GM12875 (cell line): ENCODE measurements around the gene PROC.

Experiments
- H3K4me3 ChIP-seq: one replicate; pipeline ENCODE4 v1.5.1; 2011; ENCODE audit warnings: low read depth, low read length, control low read depth
- TF ChIP-seq, protein P1 (sequence below): IDR thresholded peaks from 2 replicates; pipeline ENCODE4 v1.5.1; 2011; ENCODE audit warnings: low read depth, mild to moderate bottlenecking, control low read depth, inconsistent platforms, low read length, moderate library complexity, borderline replicate concordance; ENCODE audit not compliant: insufficient read depth

The PROC gene

DNA sequence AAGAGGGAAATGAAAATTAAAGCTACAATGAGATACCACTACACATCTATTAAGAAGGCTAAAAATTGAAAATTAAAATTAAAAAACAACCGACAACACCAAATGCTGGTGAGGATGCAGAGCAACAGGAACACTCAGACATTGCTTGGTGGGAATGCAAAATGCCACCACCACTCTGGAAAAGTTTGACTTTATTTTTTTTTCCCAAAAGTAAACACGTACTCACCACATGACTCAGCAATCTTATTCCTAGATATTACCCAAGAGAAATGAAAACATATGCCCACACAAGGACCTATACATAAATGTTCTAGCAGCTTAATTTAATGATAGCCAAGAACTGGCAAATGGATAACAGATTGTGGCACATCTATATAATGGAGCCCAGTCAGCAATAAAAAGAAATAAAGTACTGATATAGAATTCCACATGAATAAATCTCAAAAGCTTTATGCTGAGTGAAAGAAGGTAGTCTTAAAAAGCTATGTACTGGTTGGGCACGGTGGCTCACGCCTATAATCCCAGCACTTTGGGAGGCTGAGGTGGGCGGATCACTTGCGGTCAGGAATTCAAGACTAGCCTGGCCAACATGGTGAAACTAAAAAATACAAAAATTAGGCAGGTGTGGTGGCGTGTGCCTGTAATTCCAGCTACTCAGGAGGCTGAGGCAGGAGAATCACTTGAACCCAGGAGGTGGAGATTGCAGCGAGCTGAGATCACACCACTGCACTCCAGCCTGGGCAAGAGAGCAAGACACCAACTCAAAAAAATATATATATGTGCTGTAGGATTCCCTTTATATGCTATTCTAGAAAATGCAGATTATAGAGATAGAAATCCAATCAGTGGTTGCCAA, 4.2 kb upstream of the PROC start:
- TF ChIP-seq, protein P1, sequence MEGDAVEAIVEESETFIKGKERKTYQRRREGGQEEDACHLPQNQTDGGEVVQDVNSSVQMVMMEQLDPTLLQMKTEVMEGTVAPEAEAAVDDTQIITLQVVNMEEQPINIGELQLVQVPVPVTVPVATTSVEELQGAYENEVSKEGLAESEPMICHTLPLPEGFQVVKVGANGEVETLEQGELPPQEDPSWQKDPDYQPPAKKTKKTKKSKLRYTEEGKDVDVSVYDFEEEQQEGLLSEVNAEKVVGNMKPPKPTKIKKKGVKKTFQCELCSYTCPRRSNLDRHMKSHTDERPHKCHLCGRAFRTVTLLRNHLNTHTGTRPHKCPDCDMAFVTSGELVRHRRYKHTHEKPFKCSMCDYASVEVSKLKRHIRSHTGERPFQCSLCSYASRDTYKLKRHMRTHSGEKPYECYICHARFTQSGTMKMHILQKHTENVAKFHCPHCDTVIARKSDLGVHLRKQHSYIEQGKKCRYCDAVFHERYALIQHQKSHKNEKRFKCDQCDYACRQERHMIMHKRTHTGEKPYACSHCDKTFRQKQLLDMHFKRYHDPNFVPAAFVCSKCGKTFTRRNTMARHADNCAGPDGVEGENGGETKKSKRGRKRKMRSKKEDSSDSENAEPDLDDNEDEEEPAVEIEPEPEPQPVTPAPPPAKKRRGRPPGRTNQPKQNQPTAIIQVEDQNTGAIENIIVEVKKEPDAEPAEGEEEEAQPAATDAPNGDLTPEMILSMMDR, result no peak
- H3K4me3 ChIP-seq, result no peak overlapping the region

DNA sequence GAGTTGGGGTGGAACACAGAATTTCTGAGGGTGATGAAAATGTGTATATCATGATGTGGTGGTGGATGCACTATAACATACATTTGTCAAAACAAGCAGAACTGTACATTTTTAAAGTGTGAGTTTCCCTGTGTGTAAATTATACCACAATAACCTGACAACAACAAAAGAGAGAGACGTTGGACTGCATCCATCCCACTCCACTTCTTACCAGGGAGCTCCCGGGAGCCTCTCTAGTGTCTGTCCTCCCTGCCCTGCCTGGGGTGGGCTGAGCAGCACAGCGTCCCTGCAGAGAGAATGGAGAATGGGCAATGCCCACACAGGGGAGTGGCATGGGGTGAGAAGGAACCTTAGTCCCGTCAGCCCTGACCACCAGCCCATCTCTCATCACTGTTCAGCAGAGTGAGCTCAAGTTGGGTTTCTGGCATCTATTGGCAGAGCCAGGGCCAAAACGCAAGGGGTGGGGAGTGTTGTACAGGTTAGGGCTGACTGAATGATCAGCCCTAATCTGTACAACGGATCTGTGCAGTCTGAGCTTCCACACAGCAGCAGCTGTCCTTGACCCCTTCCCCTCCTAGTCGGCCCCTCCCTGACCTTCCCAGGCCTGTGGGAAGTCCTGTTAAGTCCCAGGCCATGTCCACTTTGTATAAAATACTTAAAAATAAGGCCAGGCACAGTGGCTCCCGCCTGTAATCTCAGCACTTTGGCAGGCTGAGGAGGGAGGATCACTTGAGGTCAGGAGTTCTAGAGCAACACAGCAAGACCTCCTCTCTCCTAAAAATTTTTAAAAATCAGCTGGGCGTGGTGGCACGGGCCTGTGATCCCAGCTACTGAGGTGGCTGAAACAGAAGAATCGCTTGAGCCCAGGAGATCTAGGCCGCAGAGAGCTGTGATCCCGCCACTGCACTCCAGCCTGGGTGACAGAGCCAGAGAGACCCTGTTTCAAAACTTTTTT, 3.3 kb upstream of the PROC start:
- TF ChIP-seq, protein P1, result no peak
- H3K4me3 ChIP-seq, result no peak overlapping the region

DNA sequence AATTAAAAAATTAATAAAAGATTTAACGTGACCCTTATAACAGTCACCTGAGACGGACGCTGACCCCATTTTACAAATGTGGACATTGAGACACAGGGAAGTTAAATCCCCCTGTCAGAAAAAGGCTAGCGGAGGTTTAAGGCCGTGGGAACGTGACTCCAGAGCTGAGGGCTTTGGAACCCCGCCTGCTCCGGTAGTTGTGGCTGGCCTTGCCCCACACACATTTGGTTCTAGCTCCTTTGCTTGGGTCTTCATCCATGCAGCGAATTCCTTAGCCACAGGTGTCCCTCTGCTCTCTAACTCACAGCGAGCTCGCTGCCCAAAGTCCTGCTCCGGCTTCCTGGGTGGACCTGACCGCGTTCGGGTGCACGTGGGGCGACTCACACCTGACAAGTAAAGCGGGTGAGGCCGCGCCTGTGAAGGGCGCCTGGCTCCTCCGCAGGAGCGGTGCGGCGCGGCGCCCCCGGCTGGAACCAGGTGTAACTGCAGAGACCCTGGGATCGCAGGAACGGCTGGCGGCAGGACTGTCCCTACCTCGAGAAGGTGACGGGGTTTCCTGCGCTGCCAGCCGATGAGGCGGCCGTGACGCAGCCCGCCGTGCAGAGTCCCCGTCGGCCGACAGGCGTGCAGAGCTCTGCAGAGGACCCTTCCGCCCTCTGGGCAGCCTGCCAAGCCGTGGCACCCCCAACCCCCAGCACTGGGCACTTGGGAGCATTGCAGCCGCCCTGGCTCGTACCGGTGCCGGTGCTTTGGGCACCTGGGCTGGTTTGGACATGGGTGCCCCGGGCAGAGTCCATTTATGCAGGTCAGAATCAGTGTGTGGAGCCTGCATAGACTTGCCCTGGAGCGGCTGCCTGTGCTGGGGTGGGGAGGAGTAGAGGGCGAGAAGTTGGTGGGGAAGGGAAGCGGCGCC, 2.4 kb upstream of the PROC start:
- TF ChIP-seq, protein P1, result peak; percentile 86
- peak overlapping the region; percentile 33 for H3K4me3 ChIP-seq

DNA sequence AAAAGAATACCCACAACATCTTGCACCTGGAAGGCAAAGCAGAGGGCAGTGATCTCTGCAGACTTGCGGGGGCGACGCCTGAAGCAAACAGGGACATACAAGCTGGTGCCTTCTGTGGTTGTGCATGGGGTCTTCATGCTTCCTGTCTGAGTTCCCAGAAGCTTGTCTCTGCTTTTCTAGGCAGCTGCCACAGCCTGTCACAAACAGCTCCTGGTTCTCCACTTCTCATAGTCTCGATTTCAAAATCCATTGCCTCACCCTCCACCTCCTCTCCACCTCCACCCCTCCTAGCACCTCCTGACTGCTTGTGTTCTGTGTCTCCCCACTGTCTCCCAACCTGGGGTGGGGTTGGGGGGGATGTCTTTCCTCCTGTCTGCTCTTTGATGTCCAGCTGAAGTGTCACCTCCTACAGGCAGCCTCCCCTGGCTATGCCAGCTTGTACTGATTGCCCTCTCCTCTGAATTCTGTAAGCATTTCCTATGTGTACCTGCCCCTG, 1.7 kb upstream of the PROC start:
- TF ChIP-seq, protein P1, result no peak
- peak overlapping the region; percentile 33 for H3K4me3 ChIP-seq

DNA sequence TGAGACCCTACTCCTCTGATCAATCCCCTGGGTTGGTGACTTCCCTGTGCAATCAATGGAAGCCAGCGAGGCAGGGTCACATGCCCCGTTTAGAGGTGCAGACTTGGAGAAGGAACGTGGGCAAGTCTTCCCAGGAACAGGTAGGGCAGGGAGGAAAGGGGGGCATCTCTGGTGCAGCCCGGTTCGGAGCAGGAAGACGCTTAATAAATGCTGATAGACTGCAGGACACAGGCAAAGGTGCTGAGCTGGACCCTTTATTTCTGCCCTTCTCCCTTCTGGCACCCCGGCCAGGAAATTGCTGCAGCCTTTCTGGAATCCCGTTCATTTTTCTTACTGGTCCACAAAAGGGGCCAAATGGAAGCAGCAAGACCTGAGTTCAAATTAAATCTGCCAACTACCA, 821 bp upstream of the PROC start:
- H3K4me3 ChIP-seq, result no peak overlapping the region
- TF ChIP-seq, protein P1, result no peak

DNA sequence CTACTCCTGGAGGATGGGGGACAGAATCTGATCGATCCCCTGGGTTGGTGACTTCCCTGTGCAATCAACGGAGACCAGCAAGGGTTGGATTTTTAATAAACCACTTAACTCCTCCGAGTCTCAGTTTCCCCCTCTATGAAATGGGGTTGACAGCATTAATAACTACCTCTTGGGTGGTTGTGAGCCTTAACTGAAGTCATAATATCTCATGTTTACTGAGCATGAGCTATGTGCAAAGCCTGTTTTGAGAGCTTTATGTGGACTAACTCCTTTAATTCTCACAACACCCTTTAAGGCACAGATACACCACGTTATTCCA, 844 bp downstream of the PROC start:
- TF ChIP-seq, protein P1, result no peak

More for the DNA sequence above, 844 bp downstream of the PROC start:
- no peak overlapping the region for H3K4me3 ChIP-seq
